ENCODE data around the gene MYLK3.
"Not testable (repeated sequence)": the region's sequence is repeated elsewhere in the genome, so short reads cannot be mapped to it uniquely, and the experiment has no call there.

- TF ChIP-seq CTCF (IDR thresholded peaks at IDR 0.05); EP300 (IDR thresholded peaks at IDR 0.05; ENCODE audit: low read depth); POLR2A (IDR thresholded peaks at IDR 0.05); POLR2AphosphoS5 (IDR thresholded peaks at IDR 0.05): not testable (repeated sequence)
Measured at GRCh38 chr16:46677943-46678342, 70.2 kb downstream of the MYLK3 start.
